SK-N-SH treated with all-trans-retinoic acid at 6 μM for 48 hours (cell line): ENCODE data around the gene NUP210.

Source experiments
- SNAI2 ChIP-seq: fragments of 250-450 bp; sonication (Bioruptor Pico); IDR thresholded peaks from 2 replicates; pipeline ENCODE4 v1.5.0; 2020; ENCODE audit warnings: mild to moderate bottlenecking, moderate library complexity
- TF ChIP-seq, protein P1 (sequence below): fragments of 250-450 bp; sonication (Bioruptor Pico); IDR thresholded peaks from 2 replicates; pipeline ENCODE4 v1.8.0; 2021; ENCODE audit warnings: low read depth, mild to moderate bottlenecking, moderate library complexity, borderline replicate concordance

DNA sequence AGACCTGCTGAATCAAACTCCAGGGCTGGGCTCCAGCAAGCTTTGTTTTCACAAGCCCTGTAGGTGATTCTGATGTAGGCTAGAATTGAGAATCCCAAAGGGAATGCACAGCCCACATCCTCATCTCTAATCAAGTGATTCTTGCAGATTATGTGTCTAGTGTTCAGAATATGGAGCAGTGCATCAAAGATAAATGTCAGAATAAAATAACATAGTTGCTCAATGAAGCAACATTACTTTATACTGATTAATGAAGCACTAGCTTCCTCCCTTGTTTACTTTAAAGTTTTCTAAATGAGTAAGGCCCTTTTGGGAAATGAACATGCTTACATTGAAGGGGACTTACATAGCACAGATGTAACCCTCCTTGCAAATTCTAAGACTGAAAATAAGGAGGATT is 39.2 kb downstream of the NUP210 start:
- TF ChIP-seq, protein P1, sequence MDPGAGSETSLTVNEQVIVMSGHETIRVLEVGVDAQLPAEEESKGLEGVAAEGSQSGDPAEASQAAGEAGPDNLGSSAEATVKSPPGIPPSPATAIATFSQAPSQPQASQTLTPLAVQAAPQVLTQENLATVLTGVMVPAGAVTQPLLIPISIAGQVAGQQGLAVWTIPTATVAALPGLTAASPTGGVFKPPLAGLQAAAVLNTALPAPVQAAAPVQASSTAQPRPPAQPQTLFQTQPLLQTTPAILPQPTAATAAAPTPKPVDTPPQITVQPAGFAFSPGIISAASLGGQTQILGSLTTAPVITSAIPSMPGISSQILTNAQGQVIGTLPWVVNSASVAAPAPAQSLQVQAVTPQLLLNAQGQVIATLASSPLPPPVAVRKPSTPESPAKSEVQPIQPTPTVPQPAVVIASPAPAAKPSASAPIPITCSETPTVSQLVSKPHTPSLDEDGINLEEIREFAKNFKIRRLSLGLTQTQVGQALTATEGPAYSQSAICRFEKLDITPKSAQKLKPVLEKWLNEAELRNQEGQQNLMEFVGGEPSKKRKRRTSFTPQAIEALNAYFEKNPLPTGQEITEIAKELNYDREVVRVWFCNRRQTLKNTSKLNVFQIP (CRISPR knock-in tag): no peak
- TF ChIP-seq SNAI2: no peak
